ENCODE measurements around the gene TNP2.

The TNP2 gene

DNA sequence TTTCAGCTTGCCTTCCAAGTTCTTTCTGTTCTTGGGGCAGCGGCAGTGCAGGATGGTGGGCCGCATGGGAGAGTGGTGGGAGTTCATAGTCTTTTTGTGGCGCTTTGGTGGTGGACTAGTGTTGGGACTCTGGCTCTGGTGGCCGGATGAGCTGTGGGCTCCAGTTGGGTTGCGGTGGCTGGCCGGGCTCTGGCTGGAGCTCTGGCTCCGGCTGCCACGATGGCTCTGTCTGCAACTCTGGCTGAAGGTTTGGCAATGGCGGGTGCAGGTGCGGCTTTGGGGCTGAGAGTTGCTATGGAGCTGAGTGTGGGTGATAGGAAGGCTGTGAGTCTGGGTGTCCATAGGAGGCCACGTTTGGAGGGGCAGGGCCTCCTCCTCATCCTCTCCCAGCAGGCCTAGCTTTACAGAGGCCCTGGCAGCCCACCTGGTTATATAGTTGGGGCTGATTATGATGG lies at the start of gene TNP2:
TSS of gene TNP2 (minus strand) at position 405 of the 455 bp plus-strand sequence. CDS start at position 342, 63 bp downstream.
- TF ChIP-seq, protein P1, sequence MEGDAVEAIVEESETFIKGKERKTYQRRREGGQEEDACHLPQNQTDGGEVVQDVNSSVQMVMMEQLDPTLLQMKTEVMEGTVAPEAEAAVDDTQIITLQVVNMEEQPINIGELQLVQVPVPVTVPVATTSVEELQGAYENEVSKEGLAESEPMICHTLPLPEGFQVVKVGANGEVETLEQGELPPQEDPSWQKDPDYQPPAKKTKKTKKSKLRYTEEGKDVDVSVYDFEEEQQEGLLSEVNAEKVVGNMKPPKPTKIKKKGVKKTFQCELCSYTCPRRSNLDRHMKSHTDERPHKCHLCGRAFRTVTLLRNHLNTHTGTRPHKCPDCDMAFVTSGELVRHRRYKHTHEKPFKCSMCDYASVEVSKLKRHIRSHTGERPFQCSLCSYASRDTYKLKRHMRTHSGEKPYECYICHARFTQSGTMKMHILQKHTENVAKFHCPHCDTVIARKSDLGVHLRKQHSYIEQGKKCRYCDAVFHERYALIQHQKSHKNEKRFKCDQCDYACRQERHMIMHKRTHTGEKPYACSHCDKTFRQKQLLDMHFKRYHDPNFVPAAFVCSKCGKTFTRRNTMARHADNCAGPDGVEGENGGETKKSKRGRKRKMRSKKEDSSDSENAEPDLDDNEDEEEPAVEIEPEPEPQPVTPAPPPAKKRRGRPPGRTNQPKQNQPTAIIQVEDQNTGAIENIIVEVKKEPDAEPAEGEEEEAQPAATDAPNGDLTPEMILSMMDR (IDR thresholded peaks at IDR 0.05; ENCODE audit: insufficient read depth, low read length, missing control alignments): no peak

DNA sequence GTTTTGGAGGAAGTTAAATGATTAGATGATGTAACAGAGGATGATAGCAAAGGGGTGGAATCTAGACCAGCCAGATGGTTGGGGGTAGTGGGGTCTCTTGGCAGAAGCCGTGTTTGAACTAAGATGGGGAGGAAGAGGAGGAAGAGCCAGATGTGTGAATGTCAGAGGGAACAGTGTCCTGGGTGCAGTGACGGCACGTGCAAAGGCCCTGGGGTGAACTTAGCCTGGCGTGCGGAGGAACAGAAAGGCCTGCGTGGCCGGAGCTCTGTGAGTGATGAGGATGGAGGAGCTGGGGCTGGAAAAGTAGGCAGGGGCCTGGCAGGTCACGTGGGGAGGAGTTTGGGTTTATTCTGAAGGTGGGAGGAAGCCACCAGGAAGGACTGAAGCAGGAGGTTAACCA lies 49.7 kb upstream of the TNP2 start:
- POLR2A ChIA-PET: no interaction called here
- DNase-seq (ENCODE audit: low read depth, low spot score): no peak
- TF ChIP-seq, protein P1 (IDR thresholded peaks at IDR 0.05; ENCODE audit: insufficient read depth, low read length, missing control alignments): no peak
- H3K4me3 ChIP-seq (ENCODE audit: low read depth, low read length): no peak overlapping the region
- CTCF ChIA-PET: interaction anchor here (0.6 to 1.5 kb wide), 2 partner anchors 22 to 39 kb away, joined by 4 read pairs; no protein-coding TSS in a partner anchor

More for the DNA sequence above, at the start of gene TNP2:
- DNase-seq (ENCODE audit: low read depth, low spot score): no peak
- no peak within 1 kb of the TSS for H3K4me3 ChIP-seq (ENCODE audit: low read depth, low read length)
- POLR2A ChIA-PET: interaction anchor here (1.1 kb wide), 1 partner anchor 28 kb away, joined by 3 read pairs; no protein-coding TSS in a partner anchor
- CTCF ChIA-PET: interaction anchor here (1.1 to 3.8 kb wide), 6 partner anchors 9 to 445 kb away, joined by 4 to 24 read pairs (median 4); partner anchors contain the start of gene SOCS1

DNA sequence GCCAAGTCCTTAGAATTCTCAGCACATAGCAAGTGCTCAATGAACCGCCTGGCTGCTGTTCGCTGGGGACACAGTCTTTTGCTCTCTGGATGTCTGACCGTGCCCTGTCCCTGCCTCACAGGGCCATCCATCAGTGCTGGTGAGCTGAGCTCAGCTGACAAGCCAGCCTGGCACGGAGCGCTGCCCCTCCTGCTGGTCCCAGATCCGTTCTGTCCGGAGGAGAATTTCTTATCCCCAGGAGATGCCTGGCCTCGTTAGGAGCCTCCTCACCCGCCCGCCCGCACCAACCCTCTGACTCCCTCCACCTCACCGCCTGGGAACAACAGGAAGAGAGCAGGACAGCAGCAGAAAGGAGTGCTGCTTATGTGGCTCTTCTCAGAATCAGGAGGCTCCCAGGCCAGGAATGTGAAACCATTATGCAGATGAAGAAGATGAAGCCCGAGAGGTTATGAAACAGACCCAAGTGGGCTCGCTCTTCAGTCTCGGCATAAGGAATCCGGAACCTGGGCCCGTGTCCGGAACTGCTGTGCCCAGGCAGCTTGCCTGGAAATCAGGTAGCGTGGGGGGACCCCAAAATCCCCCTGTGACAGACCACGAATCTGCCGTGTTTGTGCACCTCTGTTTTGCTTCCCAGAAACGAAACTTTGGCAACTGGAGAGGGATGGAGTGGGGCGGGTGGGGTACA lies 47.3 kb upstream of the TNP2 start:
- ChIA-PET CTCF (interaction anchor here (0.6 kb wide), 1 partner anchor 37 kb away, joined by 3 read pairs; no protein-coding TSS in a partner anchor), POLR2A (no interaction called here)
- no peak for DNase-seq (ENCODE audit: low read depth, low spot score)
- H3K4me3 ChIP-seq (ENCODE audit: low read depth, low read length): no peak overlapping the region
- TF ChIP-seq, protein P1 (IDR thresholded peaks at IDR 0.05; ENCODE audit: insufficient read depth, low read length, missing control alignments): no peak

DNA sequence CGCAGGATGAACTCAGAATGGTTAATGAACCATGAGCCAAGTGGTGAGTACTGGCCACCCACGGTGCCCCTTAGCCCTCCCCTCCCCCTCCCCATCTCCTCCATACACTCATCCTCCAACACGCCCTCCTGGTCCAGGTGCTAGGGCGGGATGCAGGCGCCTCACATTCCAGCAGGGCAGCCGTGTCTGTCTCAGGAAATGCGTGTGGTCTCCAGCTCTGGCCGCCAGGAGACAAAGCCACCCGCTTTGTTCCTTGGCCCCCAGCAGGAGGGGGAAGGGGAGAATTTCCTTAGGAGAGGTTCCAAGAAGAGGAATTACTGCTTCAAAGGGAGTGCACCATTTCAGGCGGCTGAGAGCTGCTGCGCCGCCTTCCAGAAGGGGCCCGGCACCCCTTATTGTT lies 46.4 kb upstream of the TNP2 start:
- CTCF ChIA-PET: no interaction called here
- no peak overlapping the region for H3K4me3 ChIP-seq (ENCODE audit: low read depth, low read length)
- TF ChIP-seq, protein P1 (IDR thresholded peaks at IDR 0.05; ENCODE audit: insufficient read depth, low read length, missing control alignments): peak; percentile 26
- POLR2A ChIA-PET: no interaction called here
- no peak for DNase-seq (ENCODE audit: low read depth, low spot score)

DNA sequence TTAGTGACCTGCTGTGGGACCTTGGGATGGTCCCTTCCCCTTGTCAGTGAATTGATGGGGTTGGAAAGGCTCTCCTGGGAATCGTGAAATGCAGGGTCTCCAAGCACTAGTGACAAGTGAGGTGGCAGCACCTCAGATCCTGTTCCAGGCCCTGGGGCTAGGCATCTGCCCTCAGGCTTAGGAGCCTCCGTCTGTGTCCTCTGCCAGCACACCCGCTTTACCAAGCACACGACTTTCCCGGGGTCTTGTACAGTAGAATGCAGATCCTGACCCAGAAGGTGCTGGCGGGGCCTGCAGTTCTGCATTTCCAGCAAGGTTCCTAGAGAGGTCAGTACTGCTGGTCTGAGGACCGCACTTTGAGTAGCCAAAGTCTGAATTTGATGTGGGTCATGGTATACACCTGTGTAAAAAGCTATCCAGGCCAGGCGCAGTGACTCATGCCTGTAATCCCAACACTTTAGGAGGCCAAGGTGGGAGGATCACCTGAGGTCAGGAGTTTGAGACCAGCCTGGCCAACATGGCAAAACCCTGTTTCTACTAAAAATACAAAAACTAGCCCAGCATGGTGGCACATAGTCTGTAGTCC lies 45.3 kb upstream of the TNP2 start:
- CTCF ChIA-PET: interaction anchor here (1.4 kb wide), 1 partner anchor 56 kb away, joined by 3 read pairs; no protein-coding TSS in a partner anchor
- TF ChIP-seq, protein P1 (IDR thresholded peaks at IDR 0.05; ENCODE audit: insufficient read depth, low read length, missing control alignments): no peak
- no peak for DNase-seq (ENCODE audit: low read depth, low spot score)
- no peak overlapping the region for H3K4me3 ChIP-seq (ENCODE audit: low read depth, low read length)
- POLR2A ChIA-PET: no interaction called here
